ENCODE data around the gene MATK. TPM values are rescaled to one million over a fixed set of nuclear protein-coding genes. Genes with fewer than 3 reads are reported as not detected.

Gene MATK
- polyA plus RNA-seq, 1 donor from 2014 or later: 2.6 TPM

DNA sequence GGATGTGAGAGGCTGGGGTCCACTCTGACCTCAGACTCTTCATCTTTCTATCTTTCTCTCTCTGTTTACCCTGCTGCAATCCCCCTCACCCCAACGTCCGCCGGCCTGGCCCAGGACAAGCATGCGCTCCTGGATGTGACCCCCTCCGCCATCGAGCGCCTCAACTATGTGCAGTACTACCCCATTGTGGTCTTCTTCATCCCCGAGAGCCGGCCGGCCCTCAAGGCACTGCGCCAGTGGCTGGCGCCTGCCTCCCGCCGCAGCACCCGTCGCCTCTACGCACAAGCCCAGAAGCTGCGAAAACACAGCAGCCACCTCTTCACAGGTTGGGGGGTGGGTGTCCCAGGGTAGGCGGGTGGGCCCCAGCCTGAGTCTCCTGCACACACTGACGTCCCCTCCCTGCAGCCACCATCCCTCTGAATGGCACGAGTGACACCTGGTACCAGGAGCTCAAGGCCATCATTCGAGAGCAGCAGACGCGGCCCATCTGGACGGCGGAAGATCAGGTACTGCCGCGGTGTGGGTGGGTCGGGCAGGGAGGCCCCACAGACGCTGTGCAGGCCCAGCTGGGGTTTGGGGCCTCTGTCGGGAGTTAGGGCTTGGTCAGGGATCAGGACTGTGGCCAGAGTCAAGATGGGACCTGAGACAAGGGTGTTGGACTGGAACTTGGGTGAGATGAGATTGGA is 39.7 kb downstream of the MATK start:
- no peak overlapping the region for H3K4me2 ChIP-seq (ENCODE audit: low read length)
- H3K79me2 ChIP-seq (replicated peaks; ENCODE audit: insufficient read depth, low read length): no peaks in the 10 kb centered on the region
- no peaks in the 10 kb centered on the region for H3F3A ChIP-seq (ENCODE audit: insufficient read depth, low read length, poor library complexity, severe bottlenecking)
- no peaks in the 10 kb centered on the region for H3K9me2 ChIP-seq (ENCODE audit: insufficient read depth, low read length)
- H3K36me3 ChIP-seq (ENCODE audit: insufficient read depth, low read length): no peaks in the 10 kb centered on the region
- no peak overlapping the region for H2AFZ ChIP-seq (ENCODE audit: low read depth, low read length)
- H3K4me3 ChIP-seq (ENCODE audit: low read length): no peak overlapping the region
- TF ChIP-seq RAD21 (conservative IDR thresholded peaks at IDR 0.05): no peak
- no peaks in the 10 kb centered on the region for H3K9me3 ChIP-seq (ENCODE audit: low read length)
- no peaks in the 10 kb centered on the region for H3K27me3 ChIP-seq (ENCODE audit: insufficient read depth, low read depth, low read length)
- no peaks in the 10 kb centered on the region for H4K20me1 ChIP-seq (ENCODE audit: insufficient read depth)
- H3K9ac ChIP-seq (ENCODE audit: low read length): no peak overlapping the region
- no peak overlapping the region for H3K27ac ChIP-seq (ENCODE audit: low read length)

DNA sequence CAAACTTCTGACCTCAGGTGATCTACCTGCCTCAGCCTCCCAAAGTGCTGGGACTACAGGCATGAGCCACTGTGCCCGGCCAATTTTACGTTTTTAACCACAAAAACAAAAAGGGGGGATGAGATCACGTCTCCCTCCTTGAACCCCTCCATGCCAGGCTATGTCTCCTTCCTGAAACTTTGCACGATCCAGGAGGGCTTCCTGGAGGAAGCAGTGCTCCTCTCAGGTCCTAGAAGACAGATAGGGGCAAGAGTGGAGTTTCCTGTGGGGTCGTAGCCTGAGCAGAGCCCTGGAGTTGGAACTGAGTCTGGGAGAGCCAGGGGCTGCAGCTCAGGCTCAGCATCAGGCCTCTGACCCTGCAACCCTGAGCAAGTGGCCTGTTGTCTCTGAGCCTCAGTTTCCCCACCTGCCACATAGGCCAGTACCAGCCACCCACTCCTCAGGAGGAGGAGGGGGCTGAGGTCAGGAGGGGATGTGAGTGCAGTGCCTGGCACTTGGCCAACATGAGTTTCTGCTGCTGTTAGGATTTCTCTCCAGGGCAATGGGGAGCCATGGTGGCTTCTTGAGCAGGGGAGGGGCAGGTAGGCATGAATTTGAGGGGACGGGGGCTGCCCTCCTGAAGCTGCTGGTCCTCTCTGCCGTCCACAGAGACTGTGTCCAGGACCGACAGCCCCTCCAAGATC is 40.7 kb downstream of the MATK start:
- Histone ChIP-seq H3K4me2 (ENCODE audit: low read length) (no peak overlapping the region), H3K36me3 (ENCODE audit: insufficient read depth, low read length) (no peaks in the 10 kb centered on the region), H3K27ac (ENCODE audit: low read length) (no peak overlapping the region), H3K9ac (ENCODE audit: low read length) (no peak overlapping the region), H4K20me1 (ENCODE audit: insufficient read depth) (no peaks in the 10 kb centered on the region), H3F3A (ENCODE audit: insufficient read depth, low read length, poor library complexity, severe bottlenecking) (no peaks in the 10 kb centered on the region), H2AFZ (ENCODE audit: low read depth, low read length) (no peak overlapping the region), H3K79me2 (replicated peaks; ENCODE audit: insufficient read depth, low read length) (no peaks in the 10 kb centered on the region), H3K9me3 (ENCODE audit: low read length) (no peaks in the 10 kb centered on the region), H3K9me2 (ENCODE audit: insufficient read depth, low read length) (no peaks in the 10 kb centered on the region), H3K27me3 (ENCODE audit: insufficient read depth, low read depth, low read length) (no peaks in the 10 kb centered on the region), H3K4me3 (ENCODE audit: low read length) (no peak overlapping the region)
- no peak for TF ChIP-seq MXI1 (conservative IDR thresholded peaks at IDR 0.05; ENCODE audit: poor library complexity, severe bottlenecking)
- no peak for TF ChIP-seq EZH2 (IDR thresholded peaks at IDR 0.05; ENCODE audit: borderline replicate concordance, insufficient read depth, low read length, poor library complexity, severe bottlenecking)
- TF ChIP-seq, protein P1, sequence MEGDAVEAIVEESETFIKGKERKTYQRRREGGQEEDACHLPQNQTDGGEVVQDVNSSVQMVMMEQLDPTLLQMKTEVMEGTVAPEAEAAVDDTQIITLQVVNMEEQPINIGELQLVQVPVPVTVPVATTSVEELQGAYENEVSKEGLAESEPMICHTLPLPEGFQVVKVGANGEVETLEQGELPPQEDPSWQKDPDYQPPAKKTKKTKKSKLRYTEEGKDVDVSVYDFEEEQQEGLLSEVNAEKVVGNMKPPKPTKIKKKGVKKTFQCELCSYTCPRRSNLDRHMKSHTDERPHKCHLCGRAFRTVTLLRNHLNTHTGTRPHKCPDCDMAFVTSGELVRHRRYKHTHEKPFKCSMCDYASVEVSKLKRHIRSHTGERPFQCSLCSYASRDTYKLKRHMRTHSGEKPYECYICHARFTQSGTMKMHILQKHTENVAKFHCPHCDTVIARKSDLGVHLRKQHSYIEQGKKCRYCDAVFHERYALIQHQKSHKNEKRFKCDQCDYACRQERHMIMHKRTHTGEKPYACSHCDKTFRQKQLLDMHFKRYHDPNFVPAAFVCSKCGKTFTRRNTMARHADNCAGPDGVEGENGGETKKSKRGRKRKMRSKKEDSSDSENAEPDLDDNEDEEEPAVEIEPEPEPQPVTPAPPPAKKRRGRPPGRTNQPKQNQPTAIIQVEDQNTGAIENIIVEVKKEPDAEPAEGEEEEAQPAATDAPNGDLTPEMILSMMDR (IDR thresholded peaks at IDR 0.05; ENCODE audit: poor library complexity, severe bottlenecking): no peak
- no peak for TF ChIP-seq RAD21 (conservative IDR thresholded peaks at IDR 0.05)
- no peak for TF ChIP-seq SMC3 (conservative IDR thresholded peaks at IDR 0.05; ENCODE audit: poor library complexity)
- no peak for TF ChIP-seq EP300 (conservative IDR thresholded peaks at IDR 0.05; ENCODE audit: poor library complexity, severe bottlenecking)
- no peak for TF ChIP-seq POLR2AphosphoS5 (IDR thresholded peaks at IDR 0.05)
- TF ChIP-seq, protein P2, sequence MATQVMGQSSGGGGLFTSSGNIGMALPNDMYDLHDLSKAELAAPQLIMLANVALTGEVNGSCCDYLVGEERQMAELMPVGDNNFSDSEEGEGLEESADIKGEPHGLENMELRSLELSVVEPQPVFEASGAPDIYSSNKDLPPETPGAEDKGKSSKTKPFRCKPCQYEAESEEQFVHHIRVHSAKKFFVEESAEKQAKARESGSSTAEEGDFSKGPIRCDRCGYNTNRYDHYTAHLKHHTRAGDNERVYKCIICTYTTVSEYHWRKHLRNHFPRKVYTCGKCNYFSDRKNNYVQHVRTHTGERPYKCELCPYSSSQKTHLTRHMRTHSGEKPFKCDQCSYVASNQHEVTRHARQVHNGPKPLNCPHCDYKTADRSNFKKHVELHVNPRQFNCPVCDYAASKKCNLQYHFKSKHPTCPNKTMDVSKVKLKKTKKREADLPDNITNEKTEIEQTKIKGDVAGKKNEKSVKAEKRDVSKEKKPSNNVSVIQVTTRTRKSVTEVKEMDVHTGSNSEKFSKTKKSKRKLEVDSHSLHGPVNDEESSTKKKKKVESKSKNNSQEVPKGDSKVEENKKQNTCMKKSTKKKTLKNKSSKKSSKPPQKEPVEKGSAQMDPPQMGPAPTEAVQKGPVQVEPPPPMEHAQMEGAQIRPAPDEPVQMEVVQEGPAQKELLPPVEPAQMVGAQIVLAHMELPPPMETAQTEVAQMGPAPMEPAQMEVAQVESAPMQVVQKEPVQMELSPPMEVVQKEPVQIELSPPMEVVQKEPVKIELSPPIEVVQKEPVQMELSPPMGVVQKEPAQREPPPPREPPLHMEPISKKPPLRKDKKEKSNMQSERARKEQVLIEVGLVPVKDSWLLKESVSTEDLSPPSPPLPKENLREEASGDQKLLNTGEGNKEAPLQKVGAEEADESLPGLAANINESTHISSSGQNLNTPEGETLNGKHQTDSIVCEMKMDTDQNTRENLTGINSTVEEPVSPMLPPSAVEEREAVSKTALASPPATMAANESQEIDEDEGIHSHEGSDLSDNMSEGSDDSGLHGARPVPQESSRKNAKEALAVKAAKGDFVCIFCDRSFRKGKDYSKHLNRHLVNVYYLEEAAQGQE (IDR thresholded peaks at IDR 0.05; ENCODE audit: borderline replicate concordance): no peak

Measured in neural cell (in vitro differentiated cells).